Gastroesophageal sphincter (tissue), 3 donors: Measurements from ENCODE around the gene USP6.

ENCODE experiments used
- EP300 ChIP-seq: sonication (generic); formaldehyde crosslinking; IDR thresholded peaks from one replicate; pipeline ENCODE4 v1.6.1; 2017; ENCODE audit warnings: antibody characterized with exemption, mild to moderate bottlenecking
- POLR2A ChIP-seq, 2 donors: fragments of 450-650 bp; IDR thresholded peaks; one replicate each; pipeline ENCODE4 v1.6.1; 2017; ENCODE audit warnings: antibody characterized with exemption in 2 of 2, mild to moderate bottlenecking in 2 of 2, moderate library complexity in 1 of 2
- TF ChIP-seq, protein P1 (sequence below), 4 experiments: fragments of 200-600 bp in 2 of 4; fragments of 450-650 bp in 2 of 4; sonication (generic) in 1 of 4; IDR thresholded peaks; one replicate each; pipeline ENCODE4 v1.5.1; 2017 to 2019; ENCODE audit warnings: antibody characterized with exemption in 4 of 4, mild to moderate bottlenecking in 2 of 4, moderate library complexity in 2 of 4

DNA sequence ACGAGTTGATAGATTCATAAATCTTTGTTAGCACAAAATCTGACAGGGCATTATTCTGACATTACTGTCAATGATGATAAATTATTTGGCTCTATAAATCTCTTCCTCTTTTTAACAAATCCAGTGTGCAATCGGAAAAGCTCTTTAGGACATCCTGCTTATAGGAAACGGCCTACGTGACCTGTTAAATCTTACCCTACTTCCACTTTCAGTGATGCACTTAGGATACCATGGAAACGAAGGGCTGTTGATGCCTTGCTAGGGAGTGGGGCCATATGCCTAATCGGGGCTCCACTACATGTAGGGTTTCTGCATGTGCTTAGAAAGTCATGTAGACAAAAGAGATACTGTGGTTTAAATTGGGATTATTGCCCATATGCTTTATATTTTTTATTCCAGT lies 48.6 kb downstream of the USP6 start:
- TF ChIP-seq, protein P1, sequence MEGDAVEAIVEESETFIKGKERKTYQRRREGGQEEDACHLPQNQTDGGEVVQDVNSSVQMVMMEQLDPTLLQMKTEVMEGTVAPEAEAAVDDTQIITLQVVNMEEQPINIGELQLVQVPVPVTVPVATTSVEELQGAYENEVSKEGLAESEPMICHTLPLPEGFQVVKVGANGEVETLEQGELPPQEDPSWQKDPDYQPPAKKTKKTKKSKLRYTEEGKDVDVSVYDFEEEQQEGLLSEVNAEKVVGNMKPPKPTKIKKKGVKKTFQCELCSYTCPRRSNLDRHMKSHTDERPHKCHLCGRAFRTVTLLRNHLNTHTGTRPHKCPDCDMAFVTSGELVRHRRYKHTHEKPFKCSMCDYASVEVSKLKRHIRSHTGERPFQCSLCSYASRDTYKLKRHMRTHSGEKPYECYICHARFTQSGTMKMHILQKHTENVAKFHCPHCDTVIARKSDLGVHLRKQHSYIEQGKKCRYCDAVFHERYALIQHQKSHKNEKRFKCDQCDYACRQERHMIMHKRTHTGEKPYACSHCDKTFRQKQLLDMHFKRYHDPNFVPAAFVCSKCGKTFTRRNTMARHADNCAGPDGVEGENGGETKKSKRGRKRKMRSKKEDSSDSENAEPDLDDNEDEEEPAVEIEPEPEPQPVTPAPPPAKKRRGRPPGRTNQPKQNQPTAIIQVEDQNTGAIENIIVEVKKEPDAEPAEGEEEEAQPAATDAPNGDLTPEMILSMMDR (IDR thresholded peaks at IDR 0.05): no peak
- no peak for TF ChIP-seq POLR2A (IDR thresholded peaks at IDR 0.05)
- TF ChIP-seq EP300: no peak
